ENCODE results near the gene INO80. TPM values are rescaled to one million over a fixed set of nuclear protein-coding genes. Genes with fewer than 3 reads are reported as not detected.

INO80 gene
- total RNA-seq, 1 experiment from 2014 or later, result 38.4 TPM

DNA sequence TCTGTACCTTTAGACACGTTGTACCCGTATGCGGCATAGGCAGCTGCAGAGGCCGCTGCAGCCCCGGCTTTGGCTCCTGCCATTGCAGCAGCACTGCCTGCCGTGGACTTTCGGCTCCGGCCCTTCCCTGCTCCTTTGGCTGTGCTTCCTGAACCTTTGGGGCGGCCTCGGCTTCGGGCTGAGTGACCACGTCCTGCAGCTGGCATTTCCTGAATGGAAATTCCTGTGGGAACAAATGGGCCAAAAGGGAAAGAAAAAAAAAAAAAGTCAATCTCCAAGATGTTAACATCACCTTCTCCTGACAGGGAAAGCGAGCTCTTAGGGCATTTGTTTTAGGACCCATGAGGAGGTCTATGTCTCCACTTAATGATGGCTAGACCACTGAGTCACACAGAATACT, 133.2 kb downstream of the INO80 start:
- H3K4me2 ChIP-seq (ENCODE audit: low read length), result no peak overlapping the region
- H2AFZ ChIP-seq (ENCODE audit: low read length), result no peak overlapping the region
- H3K9ac ChIP-seq (ENCODE audit: low read length), result no peak overlapping the region

DNA sequence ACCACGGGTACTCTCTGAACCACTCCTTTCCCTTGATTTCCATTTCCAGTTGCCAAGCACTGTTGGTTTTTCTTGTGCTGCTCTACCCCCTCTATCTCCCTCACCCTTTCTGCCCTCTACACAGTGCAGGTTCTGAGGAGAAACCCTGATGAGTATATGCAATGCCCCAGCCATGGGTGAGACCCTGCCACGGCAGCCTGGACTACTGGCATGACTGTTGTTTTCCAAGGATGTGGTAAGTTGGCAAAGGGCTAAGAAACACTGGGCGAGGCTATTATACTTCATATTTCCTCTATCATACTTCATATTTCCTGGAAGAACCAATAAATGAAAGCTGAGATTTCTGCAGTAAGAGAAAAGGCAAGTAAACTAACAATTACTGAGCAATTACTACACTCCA, 134.9 kb downstream of the INO80 start:
- H3K9me3 ChIP-seq (ENCODE audit: low read length), result no peaks in the 10 kb centered on the region
- no peaks in the 10 kb centered on the region for H3F3A ChIP-seq (ENCODE audit: low read length, unreplicated experiment)
- no peaks in the 10 kb centered on the region for H3K27me3 ChIP-seq (ENCODE audit: low read length)
- no peak overlapping the region for H3K27ac ChIP-seq (ENCODE audit: low read length)
- H3K9me2 ChIP-seq (replicated peaks; ENCODE audit: low read length), result no peaks in the 10 kb centered on the region
- ATAC-seq (peak; percentile 75), DNase-seq (no peak)
- BruUV-seq (replicated peaks), result no TSS peak
- no peaks in the 10 kb centered on the region for H4K20me1 ChIP-seq (ENCODE audit: low read length)
- no peak overlapping the region for H2AFZ ChIP-seq (ENCODE audit: low read length)
- ChIA-PET CTCF (no interaction called here), POLR2A (ENCODE audit: unreplicated experiment) (no interaction called here)
- no peaks in the 10 kb centered on the region for H3K79me2 ChIP-seq (ENCODE audit: low read length)
- no peak overlapping the region for H3K9ac ChIP-seq (ENCODE audit: low read length)
- TF ChIP-seq, protein P1, sequence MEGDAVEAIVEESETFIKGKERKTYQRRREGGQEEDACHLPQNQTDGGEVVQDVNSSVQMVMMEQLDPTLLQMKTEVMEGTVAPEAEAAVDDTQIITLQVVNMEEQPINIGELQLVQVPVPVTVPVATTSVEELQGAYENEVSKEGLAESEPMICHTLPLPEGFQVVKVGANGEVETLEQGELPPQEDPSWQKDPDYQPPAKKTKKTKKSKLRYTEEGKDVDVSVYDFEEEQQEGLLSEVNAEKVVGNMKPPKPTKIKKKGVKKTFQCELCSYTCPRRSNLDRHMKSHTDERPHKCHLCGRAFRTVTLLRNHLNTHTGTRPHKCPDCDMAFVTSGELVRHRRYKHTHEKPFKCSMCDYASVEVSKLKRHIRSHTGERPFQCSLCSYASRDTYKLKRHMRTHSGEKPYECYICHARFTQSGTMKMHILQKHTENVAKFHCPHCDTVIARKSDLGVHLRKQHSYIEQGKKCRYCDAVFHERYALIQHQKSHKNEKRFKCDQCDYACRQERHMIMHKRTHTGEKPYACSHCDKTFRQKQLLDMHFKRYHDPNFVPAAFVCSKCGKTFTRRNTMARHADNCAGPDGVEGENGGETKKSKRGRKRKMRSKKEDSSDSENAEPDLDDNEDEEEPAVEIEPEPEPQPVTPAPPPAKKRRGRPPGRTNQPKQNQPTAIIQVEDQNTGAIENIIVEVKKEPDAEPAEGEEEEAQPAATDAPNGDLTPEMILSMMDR (conservative IDR thresholded peaks at IDR 0.05; ENCODE audit: low read depth, low read length), result no peak
- TF ChIP-seq EZH2phosphoT487 (IDR thresholded peaks at IDR 0.05; ENCODE audit: borderline replicate concordance, low read length) (no peak), EZH2 (IDR thresholded peaks at IDR 0.05; ENCODE audit: low read length, unreplicated experiment) (no peak)
- H3K4me1 ChIP-seq (ENCODE audit: insufficient read depth, low read length), result no peaks in the 10 kb centered on the region
- H3K4me3 ChIP-seq (ENCODE audit: low read length), result no peak overlapping the region
- intact Hi-C loops (cut with micrococcal nuclease), result loop anchor here (2.0 kb wide), 2 partner anchors 18 to 38 kb away; no protein-coding TSS in a partner anchor
- H3K4me2 ChIP-seq (ENCODE audit: low read length), result no peak overlapping the region
- H3K36me3 ChIP-seq (ENCODE audit: low read depth, low read length), result peaks cover 93% of the 10 kb centered on the region

More for the DNA sequence above, 133.2 kb downstream of the INO80 start:
- ATAC-seq (0 out of 2 replicates have a peak, but pooled peaks have one; percentile 14), DNase-seq (no peak)
- BruUV-seq (replicated peaks), result no TSS peak
- CTCF ChIA-PET, result interaction anchor here (0.7 kb wide), 1 partner anchor 190 kb away, joined by 3 read pairs; no protein-coding TSS in a partner anchor
- no peak overlapping the region for H3K4me3 ChIP-seq (ENCODE audit: low read length)
- POLR2A ChIA-PET (ENCODE audit: unreplicated experiment), result no interaction called here
- H3K27ac ChIP-seq (ENCODE audit: low read length), result no peak overlapping the region
- intact Hi-C loops (cut with micrococcal nuclease), result no loop called here
- H3K9me3 ChIP-seq (ENCODE audit: low read length), result no peaks in the 10 kb centered on the region
- H3K4me1 ChIP-seq (ENCODE audit: insufficient read depth, low read length), result no peaks in the 10 kb centered on the region
- H3K9me2 ChIP-seq (replicated peaks; ENCODE audit: low read length), result no peaks in the 10 kb centered on the region
- peaks cover 92% of the 10 kb centered on the region for H3K36me3 ChIP-seq (ENCODE audit: low read depth, low read length)
- H4K20me1 ChIP-seq (ENCODE audit: low read length), result no peaks in the 10 kb centered on the region
- no peaks in the 10 kb centered on the region for H3K27me3 ChIP-seq (ENCODE audit: low read length)
- H3K79me2 ChIP-seq (ENCODE audit: low read length), result no peaks in the 10 kb centered on the region
- TF ChIP-seq, protein P1 (conservative IDR thresholded peaks at IDR 0.05; ENCODE audit: low read depth, low read length), result no peak
- no peak for TF ChIP-seq EZH2 (IDR thresholded peaks at IDR 0.05; ENCODE audit: low read length, unreplicated experiment)
- TF ChIP-seq EZH2phosphoT487 (IDR thresholded peaks at IDR 0.05; ENCODE audit: borderline replicate concordance, low read length), result no peak
- no peaks in the 10 kb centered on the region for H3F3A ChIP-seq (ENCODE audit: low read length, unreplicated experiment)

DNA sequence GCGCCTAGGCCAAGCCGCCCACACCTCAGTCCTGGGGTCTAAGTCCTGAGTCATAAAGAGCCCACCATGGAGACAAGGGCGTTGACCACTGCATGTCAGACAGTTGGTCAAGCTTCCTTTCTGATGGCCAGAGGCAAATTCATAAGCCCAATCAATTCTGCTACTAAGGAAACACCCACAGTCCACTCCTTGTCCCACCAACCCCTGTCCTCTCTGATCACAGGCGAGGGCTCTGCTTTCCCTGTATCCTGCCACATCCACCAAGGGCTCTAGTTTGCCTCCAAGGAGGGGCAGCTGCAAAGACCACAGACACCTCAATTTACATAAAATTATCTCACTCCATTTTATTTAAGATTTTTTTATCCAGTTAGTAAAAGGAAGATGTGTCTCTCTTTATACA, 137.5 kb downstream of the INO80 start:
- TF ChIP-seq, protein P1 (conservative IDR thresholded peaks at IDR 0.05; ENCODE audit: low read depth, low read length), result no peak
- TF ChIP-seq EZH2 (IDR thresholded peaks at IDR 0.05; ENCODE audit: low read length, unreplicated experiment) (no peak), EZH2phosphoT487 (IDR thresholded peaks at IDR 0.05; ENCODE audit: borderline replicate concordance, low read length) (no peak)
- Histone ChIP-seq H3K9ac (ENCODE audit: low read length) (no peak overlapping the region), H3K9me3 (ENCODE audit: low read length) (no peaks in the 10 kb centered on the region), H4K20me1 (ENCODE audit: low read length) (no peaks in the 10 kb centered on the region), H3K4me1 (ENCODE audit: insufficient read depth, low read length) (peaks cover 2% of the 10 kb centered on the region; the same call in 1 of the 2 replicates), H3K4me3 (ENCODE audit: low read length) (no peak overlapping the region), H3K79me2 (ENCODE audit: low read length) (no peaks in the 10 kb centered on the region), H3K27me3 (ENCODE audit: low read length) (no peaks in the 10 kb centered on the region), H3K9me2 (replicated peaks; ENCODE audit: low read length) (no peaks in the 10 kb centered on the region), H3K36me3 (ENCODE audit: low read depth, low read length) (peaks cover 68% of the 10 kb centered on the region), H3K4me2 (ENCODE audit: low read length) (no peak overlapping the region), H3K27ac (ENCODE audit: low read length) (no peak overlapping the region), H3F3A (ENCODE audit: low read length, unreplicated experiment) (no peaks in the 10 kb centered on the region), H2AFZ (ENCODE audit: low read length) (no peak overlapping the region)
- no peak for DNase-seq
- ChIA-PET CTCF (no interaction called here), POLR2A (ENCODE audit: unreplicated experiment) (no interaction called here)
- no TSS peak for BruUV-seq (replicated peaks)
- intact Hi-C loops (cut with micrococcal nuclease), result no loop called here
- ATAC-seq, result no peak
